Activated B cell treated with CpG ODN at 0.5 μM for 24 hours (primary cell): Measurements from ENCODE around the gene RPL23. TPM values are rescaled to one million over a fixed set of nuclear protein-coding genes. Genes with fewer than 3 reads are reported as not detected.

Source experiments
- ATAC-seq: fragments of 200-7000 bp; cut with Tn5 transposase; one replicate; pipeline ENCODE4 v1.10.0; 2021; ENCODE audit warnings: low read depth, mild to moderate bottlenecking, moderate library complexity
- CTCF ChIA-PET: fragments of 350-600 bp; sonication (Branson Sonifier 250); formaldehyde crosslinking; loops from one replicate; lab custom pipeline; 2021; ENCODE audit warnings: antibody characterized with exemption; lab: Charles Lee
- POLR2A ChIA-PET: fragments of 350-600 bp; sonication (Branson Sonifier 250); formaldehyde crosslinking; loops from one replicate; lab custom pipeline; 2021; ENCODE audit warnings: antibody characterized with exemption; lab: Charles Lee
- DNase-seq: peaks from one replicate; pipeline ENCODE4 v3.0.0; 2022
- H3K27ac Mint-ChIP-seq: one replicate; pipeline ENCODE4 v1.8.0; 2020; ENCODE audit warnings: mixed read lengths
- H3K27me3 Mint-ChIP-seq: one replicate; pipeline ENCODE4 v1.8.0; 2021; ENCODE audit warnings: mixed read lengths
- H3K36me3 Mint-ChIP-seq: one replicate; pipeline ENCODE4 v1.8.0; 2021; ENCODE audit warnings: low read depth, mixed read lengths
- H3K4me1 Mint-ChIP-seq: one replicate; pipeline ENCODE4 v1.8.0; 2021; ENCODE audit warnings: mixed read lengths
- H3K4me3 Mint-ChIP-seq: one replicate; pipeline ENCODE4 v1.8.0; 2020; ENCODE audit warnings: mild to moderate bottlenecking, mixed read lengths
- H3K9me3 Mint-ChIP-seq: one replicate; pipeline ENCODE4 v1.8.0; 2020; ENCODE audit warnings: mixed read lengths
- CTCF ChIP-seq: fragments of 200-600 bp; IDR thresholded peaks from one replicate; pipeline ENCODE4 v1.8.0; 2022; ENCODE audit warnings: antibody characterized with exemption, mild to moderate bottlenecking
- intact Hi-C: fragments of 100-400 bp; cut with micrococcal nuclease; formaldehyde crosslinking; loops from one replicate; pipeline ENCODE4 v1.15.1; 2024
- total RNA-seq: library from RNA; stranded (reverse); gene quantifications from 2 replicates; pipeline ENCODE4 v1.2.3, GENCODE V29; 2022

The RPL23 gene
- total RNA-seq, 1 donor from 2014 or later = 2,652 TPM

GRCh38 chr17:38867968-38868816 is 14.7 kb upstream of the RPL23 start:
- H3K9me3 Mint-ChIP-seq = no peaks in the 10 kb centered on the region
- peak overlapping the region; percentile 99 for H3K4me3 Mint-ChIP-seq
- TF ChIP-seq CTCF = no peak
- H3K4me1 Mint-ChIP-seq = peaks cover 73% of the 10 kb centered on the region
- no peak for ATAC-seq
- H3K27ac Mint-ChIP-seq = peak overlapping the region; percentile 96
- peaks cover 24% of the 10 kb centered on the region for H3K36me3 Mint-ChIP-seq
- intact Hi-C loops = loop anchor here (2.0 to 10.0 kb wide), 3 partner anchors 165 to 534 kb away; partner anchors contain the start of genes EPOP and FBXL20
- ChIA-PET CTCF (interaction anchor here (1.1 to 6.4 kb wide), 5 partner anchors 15 to 285 kb away, joined by 3 to 33 read pairs (median 8); partner anchors contain the start of gene RPL23), POLR2A (interaction anchor here (0.6 to 9.2 kb wide), 18 partner anchors 9 to 837 kb away, joined by 3 to 370 read pairs (median 18); partner anchors contain the start of genes ARL5C, CWC25, FBXL20 and FBXO47)
- H3K27me3 Mint-ChIP-seq = peaks cover 2% of the 10 kb centered on the region
- no peak for DNase-seq

- H3K9me3 Mint-ChIP-seq = no peaks in the 10 kb centered on the region
- peak; percentile 48 for DNase-seq
- intact Hi-C loops = loop anchor here (5.0 to 10.0 kb wide), 2 partner anchors 193 to 535 kb away; partner anchors contain the start of genes EPOP and FBXL20
- POLR2A ChIA-PET = interaction anchor here (0.6 to 9.2 kb wide), 12 partner anchors 8 to 309 kb away, joined by 3 to 370 read pairs (median 38); partner anchors contain the start of genes CWC25, FBXO47, PLXDC1 and PSMB3
- H3K36me3 Mint-ChIP-seq = peaks cover 21% of the 10 kb centered on the region
- H3K27me3 Mint-ChIP-seq = peaks cover 2% of the 10 kb centered on the region
- CTCF ChIA-PET = interaction anchor here (1.1 to 6.4 kb wide), 5 partner anchors 14 to 286 kb away, joined by 3 to 33 read pairs (median 8); partner anchors contain the start of gene RPL23
- H3K4me3 Mint-ChIP-seq = peak overlapping the region; percentile 99
- ATAC-seq = no peak
- peak overlapping the region; percentile 96 for H3K27ac Mint-ChIP-seq
- TF ChIP-seq CTCF = no peak
- H3K4me1 Mint-ChIP-seq = peaks cover 71% of the 10 kb centered on the region
These were observed 13.9 kb upstream of the RPL23 start for GRCh38 chr17:38867179-38867967.

GRCh38 chr17:38864636-38865398 is 11.3 kb upstream of the RPL23 start:
- peaks cover 62% of the 10 kb centered on the region for H3K4me1 Mint-ChIP-seq
- H3K4me3 Mint-ChIP-seq = no peak overlapping the region
- no peak for ATAC-seq
- CTCF ChIA-PET = no interaction called here
- no peaks in the 10 kb centered on the region for H3K9me3 Mint-ChIP-seq
- H3K27me3 Mint-ChIP-seq = peaks cover 2% of the 10 kb centered on the region
- no peak for TF ChIP-seq CTCF
- POLR2A ChIA-PET = interaction anchor here (1.4 to 3.6 kb wide), 4 partner anchors 11 to 40 kb away, joined by 3 to 84 read pairs (median 10); partner anchors contain the start of genes CWC25 and RPL23
- H3K36me3 Mint-ChIP-seq = peaks cover 8% of the 10 kb centered on the region
- H3K27ac Mint-ChIP-seq = peak overlapping the region; percentile 59
- intact Hi-C loops = loop anchor here (5.0 to 10.0 kb wide), 2 partner anchors 190 to 537 kb away; partner anchors contain the start of genes EPOP and FBXL20
- no peak for DNase-seq

GRCh38 chr17:38861399-38861843 is 7.9 kb upstream of the RPL23 start:
- ChIA-PET POLR2A (interaction anchor here (2.6 kb wide), 1 partner anchor 15 kb away, joined by 12 read pairs; no protein-coding TSS in a partner anchor), CTCF (no interaction called here)
- intact Hi-C loops = loop anchor here (10.0 kb wide), 1 partner anchor 187 kb away; the partner anchor contains the start of gene EPOP
- H3K27me3 Mint-ChIP-seq = no peaks in the 10 kb centered on the region
- no peaks in the 10 kb centered on the region for H3K36me3 Mint-ChIP-seq
- ATAC-seq (no peak), DNase-seq (no peak)
- TF ChIP-seq CTCF = no peak
- peak overlapping the region; percentile 53 for H3K27ac Mint-ChIP-seq
- H3K4me1 Mint-ChIP-seq = peaks cover 40% of the 10 kb centered on the region
- H3K9me3 Mint-ChIP-seq = no peaks in the 10 kb centered on the region
- no peak overlapping the region for H3K4me3 Mint-ChIP-seq
